Transverse colon (tissue), 4 donors: ENCODE results near the gene MIA3.

Source experiments
- CTCF ChIP-seq, 5 experiments: fragments of 200-600 bp in 3 of 5; fragments of 450-650 bp in 2 of 5; sonication (generic) in 3 of 5; IDR thresholded peaks; 1 replicate in 2 of 5; 2 replicates in 3 of 5; pipeline ENCODE4 v1.5.1; 2016 to 2017; ENCODE audit warnings: antibody characterized with exemption in 5 of 5, inconsistent platforms in 3 of 5, mild to moderate bottlenecking in 2 of 5, moderate library complexity in 1 of 5
- POLR2AphosphoS5 ChIP-seq, 3 donors: sonication (generic); formaldehyde crosslinking; IDR thresholded peaks; one replicate each; pipeline ENCODE4 v1.6.1; 2016; ENCODE audit warnings: antibody characterized with exemption in 3 of 3

GRCh38 chr1:222653178-222653827, 35.4 kb downstream of the MIA3 start:
- TF ChIP-seq POLR2AphosphoS5 (IDR thresholded peaks at IDR 0.05): no peak
- TF ChIP-seq CTCF (IDR thresholded peaks at IDR 0.05): no peak
